Caco-2 (cell line): ENCODE measurements around the gene OPRD1. TPM values are rescaled to one million over a fixed set of nuclear protein-coding genes. Genes with fewer than 3 reads are reported as not detected.

Source experiments
- BruUV-seq: library from RNA; stranded (reverse); fragments of 400-500 nt; replicated peaks from 2 replicates; lab custom pipeline; 2021; lab: Mats Ljungman, UMichigan
- CTCF ChIA-PET: fragments of 300-600 bp; sonication (Branson Sonifier 250); formaldehyde crosslinking; loops from one replicate; lab custom pipeline; 2022; ENCODE audit warnings: antibody characterized with exemption; lab: Charles Lee
- POLR2A ChIA-PET: fragments of 300-600 bp; sonication (Branson Sonifier 250); formaldehyde crosslinking; loops from one replicate; lab custom pipeline; 2022; ENCODE audit warnings: antibody characterized with exemption; lab: Charles Lee
- DNase-seq, 2 experiments: peaks; one replicate each; pipeline versions ENCODE4 v3.0.0 to v3.0.0-alpha.2; 2020 to 2022
- H3K27me3 ChIP-seq: replicated peaks from 2 replicates; pipeline ENCODE4 v1.6.0; 2011; ENCODE audit warnings: low read length; ENCODE audit not compliant: control insufficient read depth, insufficient read depth
- H3K36me3 ChIP-seq: 2 replicates; pipeline ENCODE4 v1.5.1; 2011; ENCODE audit warnings: low read length; ENCODE audit not compliant: control insufficient read depth, insufficient read depth
- H3K4me1 ChIP-seq: fragments of 250-450 bp; sonication (Bioruptor Pico); 2 replicates; pipeline ENCODE4 v1.5.1; 2020; ENCODE audit warnings: mild to moderate bottlenecking
- H3K4me3 ChIP-seq: 2 replicates; pipeline ENCODE4 v1.5.1; 2011; ENCODE audit warnings: low read depth, mild to moderate bottlenecking, control low read depth, low read length
- H3K9me3 ChIP-seq: fragments of 250-450 bp; sonication (Bioruptor Pico); 2 replicates; pipeline ENCODE4 v1.5.1; 2020; ENCODE audit warnings: mild to moderate bottlenecking, moderate library complexity
- H3K27ac Mint-ChIP-seq: one replicate; pipeline ENCODE4 v1.8.0; 2022; ENCODE audit warnings: mixed read lengths; ENCODE audit not compliant: unreplicated experiment
- H3K27me3 Mint-ChIP-seq: one replicate; pipeline ENCODE4 v1.8.0; 2022; ENCODE audit warnings: mixed read lengths; ENCODE audit not compliant: insufficient read depth, unreplicated experiment
- H3K36me3 Mint-ChIP-seq: one replicate; pipeline ENCODE4 v1.8.0; 2022; ENCODE audit warnings: mild to moderate bottlenecking, mixed read lengths; ENCODE audit not compliant: insufficient read depth, unreplicated experiment
- H3K4me1 Mint-ChIP-seq: one replicate; pipeline ENCODE4 v1.8.0; 2022; ENCODE audit warnings: low read depth, mixed read lengths; ENCODE audit not compliant: unreplicated experiment
- H3K4me3 Mint-ChIP-seq: one replicate; pipeline ENCODE4 v1.8.0; 2022; ENCODE audit warnings: mild to moderate bottlenecking, moderate library complexity, mixed read lengths; ENCODE audit not compliant: unreplicated experiment
- H3K9me3 Mint-ChIP-seq: one replicate; pipeline ENCODE4 v1.8.0; 2022; ENCODE audit warnings: mixed read lengths; ENCODE audit not compliant: unreplicated experiment
- CTCF ChIP-seq, 2 experiments: fragments of 200-600 bp in 1 of 2; IDR thresholded peaks; 1 replicate in 1 of 2; 2 replicates in 1 of 2; pipeline versions ENCODE4 v1.5.1 to v1.8.0; 2011 to 2022; ENCODE audit warnings: antibody characterized with exemption in 1 of 2, control low read depth in 1 of 2, inconsistent platforms in 1 of 2, low read depth in 1 of 2, low read length in 1 of 2, mild to moderate bottlenecking in 1 of 2, moderate library complexity in 1 of 2; ENCODE audit not compliant: insufficient read depth in 1 of 2, severe bottlenecking in 1 of 2, unreplicated experiment in 1 of 2
- intact Hi-C: fragments of 100-400 bp; cut with micrococcal nuclease; formaldehyde crosslinking; loops from one replicate; pipeline ENCODE4 v1.10.0; 2022; ENCODE audit not compliant: unreplicated experiment
- total RNA-seq: library from RNA; stranded (reverse); gene quantifications from 2 replicates; pipeline ENCODE4 v1.2.3, GENCODE V29; 2022

The OPRD1 gene
- total RNA-seq, 1 experiment from 2014 or later = 0.07 TPM

- TF ChIP-seq CTCF (IDR thresholded peaks at IDR 0.05; ENCODE audit: insufficient read depth in 1 of 2, low read depth in 1 of 2, low read length in 1 of 2, severe bottlenecking in 1 of 2, unreplicated experiment in 1 of 2) = no peak
- Mint-ChIP-seq H3K9me3 (no peaks in the 10 kb centered on the region), H3K27ac (no peak overlapping the region), H3K4me3 (no peak overlapping the region), H3K4me1 (no peaks in the 10 kb centered on the region), H3K27me3 (no peaks in the 10 kb centered on the region), H3K36me3 (peaks cover 27% of the 10 kb centered on the region)
- intact Hi-C loops = no loop called here
- no peak overlapping the region for H3K4me3 ChIP-seq
- H3K27me3 ChIP-seq = no peaks in the 10 kb centered on the region
- H3K9me3 ChIP-seq = no peaks in the 10 kb centered on the region
- no peaks in the 10 kb centered on the region for H3K36me3 ChIP-seq
- no peak for DNase-seq
- no peaks in the 10 kb centered on the region for H3K4me1 ChIP-seq
- ChIA-PET CTCF (no interaction called here), POLR2A (no interaction called here)
- BruUV-seq = no TSS peak
Measured at GRCh38 chr1:28773105-28773504, 38.9 kb upstream of the OPRD1 start.

DNA sequence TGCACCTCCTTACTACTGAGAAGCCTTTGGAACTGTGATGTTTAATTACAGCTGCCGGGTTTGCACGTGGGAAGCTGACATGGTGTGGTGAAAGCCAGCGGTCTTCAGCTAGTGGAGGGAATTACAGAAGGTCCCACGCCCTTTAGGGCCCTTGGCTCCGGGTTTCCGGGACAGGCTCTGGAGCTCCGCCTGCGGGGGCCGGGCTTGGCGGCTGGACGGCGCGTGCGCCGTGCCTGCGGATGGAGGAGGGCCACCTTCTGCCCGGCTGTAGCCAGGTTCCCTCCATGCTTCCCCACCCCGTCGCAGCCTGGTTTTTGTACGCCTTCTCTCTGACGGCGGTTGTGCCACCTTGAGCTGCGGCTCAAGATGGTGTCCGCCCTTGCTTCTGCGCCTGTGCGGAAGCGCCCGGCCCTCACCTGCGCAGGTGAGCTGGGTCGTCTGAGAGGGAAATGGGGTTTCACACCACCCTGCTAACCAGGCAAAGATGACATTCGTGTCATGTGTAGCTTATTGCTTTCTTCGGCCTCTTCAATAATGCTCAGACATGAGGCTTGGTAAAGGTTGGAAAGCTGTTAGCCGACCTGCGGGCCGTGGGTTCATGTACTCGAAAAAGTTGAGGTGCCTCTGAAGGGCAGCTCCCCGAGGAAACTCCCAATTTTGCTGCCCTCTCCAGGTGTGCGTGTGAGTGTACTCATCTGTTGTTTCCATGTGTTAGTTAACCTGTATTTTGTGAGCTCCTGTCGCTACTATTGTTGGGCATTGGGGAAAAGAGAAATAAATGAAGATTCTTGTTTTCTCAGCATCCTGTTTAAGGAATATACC is 36.6 kb upstream of the OPRD1 start:
- H3K4me1 ChIP-seq = no peaks in the 10 kb centered on the region
- no peak overlapping the region for H3K4me3 ChIP-seq
- ChIA-PET CTCF (no interaction called here), POLR2A (no interaction called here)
- Mint-ChIP-seq H3K27ac (no peak overlapping the region), H3K4me3 (no peak overlapping the region), H3K9me3 (no peaks in the 10 kb centered on the region), H3K4me1 (no peaks in the 10 kb centered on the region), H3K27me3 (no peaks in the 10 kb centered on the region), H3K36me3 (peaks cover 15% of the 10 kb centered on the region)
- no peaks in the 10 kb centered on the region for H3K9me3 ChIP-seq
- no peak for TF ChIP-seq CTCF (IDR thresholded peaks at IDR 0.05; ENCODE audit: insufficient read depth in 1 of 2, low read depth in 1 of 2, low read length in 1 of 2, severe bottlenecking in 1 of 2, unreplicated experiment in 1 of 2)
- DNase-seq = no peak
- BruUV-seq = no TSS peak
- H3K36me3 ChIP-seq = no peaks in the 10 kb centered on the region
- H3K27me3 ChIP-seq = no peaks in the 10 kb centered on the region
- intact Hi-C loops = no loop called here

DNA sequence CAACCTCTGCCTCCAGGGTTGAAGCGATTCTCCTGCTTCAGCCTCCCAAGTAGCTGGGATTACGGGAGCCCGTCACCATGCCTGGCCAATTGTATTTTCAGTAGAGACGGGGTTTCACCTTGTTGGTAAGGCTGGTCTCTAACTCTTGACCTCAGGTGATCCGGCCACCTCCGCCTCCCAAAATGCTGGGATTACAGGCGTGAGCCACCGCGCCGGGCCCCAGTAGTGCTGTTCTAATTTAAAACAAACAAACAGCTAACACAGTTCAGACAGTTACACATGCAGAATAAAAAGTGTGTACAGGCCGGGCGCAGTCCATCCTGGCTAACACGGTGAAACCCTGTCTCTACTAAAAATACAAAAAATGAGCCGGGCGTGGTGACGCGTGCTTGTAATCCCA is 35.6 kb upstream of the OPRD1 start:
- H3K27me3 ChIP-seq = no peaks in the 10 kb centered on the region
- H3K27ac Mint-ChIP-seq = no peak overlapping the region
- intact Hi-C loops = no loop called here
- H3K4me3 Mint-ChIP-seq = no peak overlapping the region
- no peaks in the 10 kb centered on the region for H3K4me1 Mint-ChIP-seq
- CTCF ChIA-PET = no interaction called here
- H3K4me3 ChIP-seq = no peak overlapping the region
- peaks cover 9% of the 10 kb centered on the region for H3K36me3 Mint-ChIP-seq
- no peaks in the 10 kb centered on the region for H3K27me3 Mint-ChIP-seq
- no peaks in the 10 kb centered on the region for H3K9me3 Mint-ChIP-seq
- H3K36me3 ChIP-seq = no peaks in the 10 kb centered on the region
- BruUV-seq = no TSS peak
- POLR2A ChIA-PET = no interaction called here
- no peaks in the 10 kb centered on the region for H3K9me3 ChIP-seq
- no peak for TF ChIP-seq CTCF (IDR thresholded peaks at IDR 0.05; ENCODE audit: insufficient read depth in 1 of 2, low read depth in 1 of 2, low read length in 1 of 2, severe bottlenecking in 1 of 2, unreplicated experiment in 1 of 2)
- DNase-seq = no peak
- H3K4me1 ChIP-seq = no peaks in the 10 kb centered on the region
